Measurements from ENCODE around the gene ERC1. TPM values are rescaled to one million over a fixed set of nuclear protein-coding genes. Genes with fewer than 3 reads are reported as not detected.

Gene ERC1
- total and polyA plus RNA-seq, 9 of the 15 experiments (the other 6 are each of a cell fraction or from before 2014, with no cell fraction given) = 0.74 to 11.8 (median 4.8) TPM

DNA sequence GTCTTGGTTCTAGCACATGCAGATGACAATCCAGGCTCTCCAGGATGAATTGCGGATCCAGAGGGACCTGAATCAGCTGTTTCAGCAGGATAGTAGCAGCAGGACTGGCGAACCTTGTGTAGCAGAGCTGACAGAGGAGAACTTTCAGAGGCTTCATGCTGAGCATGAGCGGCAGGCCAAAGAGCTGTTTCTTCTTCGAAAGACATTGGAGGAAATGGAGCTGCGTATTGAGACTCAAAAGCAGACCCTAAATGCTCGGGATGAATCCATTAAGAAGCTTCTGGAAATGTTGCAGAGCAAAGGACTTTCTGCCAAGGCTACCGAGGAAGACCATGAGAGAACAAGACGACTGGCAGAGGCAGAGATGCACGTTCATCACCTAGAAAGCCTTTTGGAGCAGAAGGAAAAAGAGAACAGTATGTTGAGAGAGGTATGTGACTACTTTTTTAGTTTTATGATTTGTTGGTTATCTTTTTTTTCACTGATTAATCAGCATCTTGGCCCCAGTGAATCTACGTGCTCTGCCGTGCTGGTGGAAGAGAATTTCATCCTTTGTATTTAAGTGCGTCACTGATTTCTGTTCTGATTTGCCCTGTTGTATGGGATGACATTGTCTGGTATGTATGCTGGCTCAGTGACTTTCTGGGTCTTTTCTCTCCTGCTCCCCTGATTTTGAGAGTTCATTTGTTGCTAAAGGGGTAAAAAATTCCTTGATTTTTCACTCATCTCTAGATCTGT is 92.3 kb downstream of the ERC1 start:
- FAIRE-seq (no peak), DNase-seq (ENCODE audit: extremely low read depth in 1 of 4, low spot score in 3 of 4) (no peak), ATAC-seq (no peak)
- ChIA-PET POLR2A (interaction anchor here (0.9 to 1.0 kb wide), 3 partner anchors 8 to 18 kb away, joined by 3 to 5 read pairs (median 3); no protein-coding TSS in a partner anchor), CTCF (ENCODE audit: low intra/inter-chr PET ratio) (interaction anchor here (0.6 kb wide), 1 partner anchor 121 kb away, joined by 3 read pairs; no protein-coding TSS in a partner anchor)
- 85% methylated on average over 9 of the region's 12 CpGs for WGBS (ENCODE audit: insufficient coverage, low coverage, missing lambda C conversion rate)
- H4K20me1 ChIP-seq (replicated peaks; ENCODE audit: control insufficient read depth, insufficient read depth, low read length) = no peaks in the 10 kb centered on the region
- no peaks in the 10 kb centered on the region for H3K4me1 ChIP-seq (replicated peaks in 1 of 2; ENCODE audit: control insufficient read depth in 2 of 2, insufficient read depth in 2 of 2, low read length in 2 of 2)
- no peaks in the 10 kb centered on the region for H3K9me3 ChIP-seq (replicated peaks; ENCODE audit: control insufficient read depth, insufficient read depth, low read depth, low read length)
- H3K27me3 ChIP-seq (ENCODE audit: control insufficient read depth in 2 of 2, insufficient read depth in 2 of 2, low read length in 2 of 2) = no peaks in the 10 kb centered on the region
- H3K79me2 ChIP-seq (ENCODE audit: control insufficient read depth, insufficient read depth, low read length) = no peaks in the 10 kb centered on the region
- no TSS peak for BruUV-seq (replicated peaks)
- no peak overlapping the region for H2AFZ ChIP-seq (ENCODE audit: low read depth, low read length)
- intact Hi-C loops (cut with micrococcal nuclease) (no loop called here), in situ Hi-C loops (cut with MboI) (no loop called here)
- H3K27ac ChIP-seq (ENCODE audit: extremely low read depth, low read depth, low read length) = no peak overlapping the region
- H3K36me3 ChIP-seq (ENCODE audit: control insufficient read depth, insufficient read depth, low read length) = peaks cover 5% of the 10 kb centered on the region; the same call in 1 of the 3 replicates
- no peak overlapping the region for H3K4me2 ChIP-seq (ENCODE audit: insufficient read depth, low read length)
- no peak overlapping the region for H3K9ac ChIP-seq (ENCODE audit: insufficient read depth in 1 of 2, low read depth in 2 of 2, low read length in 2 of 2)
- TF ChIP-seq ZNF764 (CRISPR knock-in tag; IDR thresholded peaks at IDR 0.05; ENCODE audit: low read depth) (no peak), FOXJ3 (CRISPR knock-in tag; IDR thresholded peaks at IDR 0.05) (no peak), PTRF (tag; IDR thresholded peaks at IDR 0.05) (no peak), TEAD4 (IDR thresholded peaks at IDR 0.05; ENCODE audit: low read length) (no peak), TEAD4 (CRISPR knock-in tag; IDR thresholded peaks at IDR 0.05; ENCODE audit: borderline replicate concordance) (no peak), ZNF24 (IDR thresholded peaks at IDR 0.05) (no peak), HNRNPH1 (optimal IDR thresholded peaks at IDR 0.05; ENCODE audit: low read depth, low read length) (no peak), RB1 (IDR thresholded peaks at IDR 0.05; ENCODE audit: low read depth) (no peak), ARID2 (IDR thresholded peaks at IDR 0.05) (no peak)
- no peaks in the 10 kb centered on the region for H3K9me1 ChIP-seq (ENCODE audit: control insufficient read depth, insufficient read depth, low read length)
- H3K4me3 ChIP-seq = no peak overlapping the region

Data from K562 (cell line).